Left lung (tissue), 10 donors: ENCODE results near the gene ZNG1A. TPM values are rescaled to one million over a fixed set of nuclear protein-coding genes. Genes with fewer than 3 reads are reported as not detected.
"Not testable (repeated sequence)": the region's sequence is repeated elsewhere in the genome, so short reads cannot be mapped to it uniquely, and the experiment has no call there.

ENCODE experiments used
- ATAC-seq: fragments of 200-7000 bp; cut with Tn5 transposase; one replicate; pipeline ENCODE4 v1.9.1; 2020; ENCODE audit warnings: moderate library complexity
- DNase-seq, 4 donors: peaks; one replicate each; pipeline ENCODE4 v3.0.0-alpha.2; 2013 to 2020
- H3K27ac ChIP-seq, 2 donors: fragments of 200-600 bp; sonication (generic) in 1 of 2; one replicate each; pipeline versions ENCODE4 v1.5.0 to v1.8.0; 2020 to 2021
- H3K27me3 ChIP-seq, 2 donors: fragments of 200-600 bp; sonication (generic) in 1 of 2; one replicate each; pipeline versions ENCODE4 v1.5.0 to v1.8.0; 2020 to 2021
- H3K36me3 ChIP-seq, 2 donors: fragments of 200-600 bp; sonication (generic) in 1 of 2; one replicate each; pipeline versions ENCODE4 v1.5.0 to v1.8.0; 2020 to 2021
- H3K4me1 ChIP-seq, 2 donors: fragments of 200-600 bp; one replicate each; pipeline ENCODE4 v1.8.0; 2021
- H3K4me3 ChIP-seq, 2 donors: fragments of 200-600 bp; sonication (generic) in 1 of 2; one replicate each; pipeline versions ENCODE4 v1.5.0 to v1.8.0; 2020 to 2021; ENCODE audit warnings: mild to moderate bottlenecking in 1 of 2
- H3K9me3 ChIP-seq, 2 donors: fragments of 200-600 bp; sonication (generic) in 1 of 2; one replicate each; pipeline versions ENCODE4 v1.5.0 to v1.8.0; 2020 to 2021
- CTCF ChIP-seq, 2 donors: fragments of 200-600 bp; sonication (generic) in 1 of 2; IDR thresholded peaks; one replicate each; pipeline versions ENCODE4 v1.5.0 to v1.8.0; 2021; ENCODE audit warnings: antibody characterized with exemption in 2 of 2
- intact Hi-C, 2 donors: fragments of 100-400 bp; cut with DNase I; formaldehyde crosslinking; loops; one replicate each; pipeline versions ENCODE4 v1.11.2 to v1.14.2; 2022
- polyA plus RNA-seq, 6 donors: library from polyadenylated mRNA; unstranded; fragments of 120-200 nt; gene quantifications; one replicate each; pipeline ENCODE4 v1.2.1, GENCODE V29; 2013; ENCODE audit not compliant: insufficient read length in 6 of 6
- total RNA-seq, 2 donors: library from RNA; stranded (reverse); fragmentation: NEBNext Ultra II Directional; extraction: Animal tissue kit (Norgen Biotek cat#: 25700); gene quantifications; one replicate each; pipeline ENCODE4 v1.2.1, GENCODE V29; 2021
- donor health status: DM: no; HTN: yes; CAD: no.
- donor health status: DM: no; HTN: no; CAD: no.

The ZNG1A gene
- total and polyA plus RNA-seq, 8 donors: 20.3 to 76.4 (median 66.0) TPM

- Histone ChIP-seq H3K4me1 (peaks cover 0 to 92% of the 10 kb centered on the region in 2 donors), H3K4me3 (no peak overlapping the region), H3K27ac (peak overlapping the region in 1 of 2 donors; percentile 79), H3K9me3 (no peaks in the 10 kb centered on the region), H3K36me3 (no peaks in the 10 kb centered on the region), H3K27me3 (no peaks in the 10 kb centered on the region)
- TF ChIP-seq CTCF (IDR thresholded peaks at IDR 0.05): no peak
- intact Hi-C loops: no loop called here
- no peak for ATAC-seq
- DNase-seq: no peak
These were observed 44.3 kb upstream of the ZNG1A start for GRCh38 chr9:223152-223551.

- no peak for TF ChIP-seq CTCF (IDR thresholded peaks at IDR 0.05)
- Histone ChIP-seq H3K36me3 (no peaks in the 10 kb centered on the region), H3K27me3 (no peaks in the 10 kb centered on the region), H3K4me1 (peaks cover 0 to 92% of the 10 kb centered on the region in 2 donors), H3K9me3 (no peaks in the 10 kb centered on the region), H3K27ac (peak overlapping the region; percentile 35 to 79), H3K4me3 (no peak overlapping the region)
- ATAC-seq (peak; percentile 53), DNase-seq (peak in 1 of 4 donors; percentile 41)
- intact Hi-C loops: no loop called here
These were observed 43.3 kb upstream of the ZNG1A start for GRCh38 chr9:221989-222776.

GRCh38 chr9:219670-220365 lies 41.0 kb upstream of the ZNG1A start:
- Histone ChIP-seq H3K4me1 (peaks cover 0 to 91% of the 10 kb centered on the region in 2 donors), H3K27me3 (peaks cover 0 to 14% of the 10 kb centered on the region in 2 donors), H3K9me3 (no peaks in the 10 kb centered on the region), H3K27ac (peak overlapping the region in 1 of 2 donors; percentile 79), H3K36me3 (no peaks in the 10 kb centered on the region), H3K4me3 (no peak overlapping the region)
- no peak for TF ChIP-seq CTCF (IDR thresholded peaks at IDR 0.05)
- ATAC-seq: no peak
- intact Hi-C loops: no loop called here
- DNase-seq: peak in 2 of 4 donors; percentile 58 to 81

GRCh38 chr9:219036-219435 lies 40.2 kb upstream of the ZNG1A start:
- intact Hi-C loops, DNase-seq, H3K36me3 ChIP-seq, H3K4me3 ChIP-seq, H3K9me3 ChIP-seq, ATAC-seq: not testable (repeated sequence)
- peaks cover 0 to 22% of the 10 kb centered on the region in 2 donors for H3K27me3 ChIP-seq
- peaks cover 0 to 85% of the 10 kb centered on the region in 2 donors for H3K4me1 ChIP-seq
- peak overlapping the region in 1 of 2 donors; percentile 79 for H3K27ac ChIP-seq

- Histone ChIP-seq H3K36me3 (no peaks in the 10 kb centered on the region), H3K27me3 (peaks cover 0 to 23% of the 10 kb centered on the region in 2 donors), H3K9me3 (no peaks in the 10 kb centered on the region), H3K4me1 (peaks cover 0 to 85% of the 10 kb centered on the region in 2 donors), H3K4me3 (no peak overlapping the region), H3K27ac (no peak overlapping the region)
- intact Hi-C loops: no loop called here
- DNase-seq (no peak), ATAC-seq (no peak)
- no peak for TF ChIP-seq CTCF (IDR thresholded peaks at IDR 0.05)
These were observed 39.1 kb upstream of the ZNG1A start for GRCh38 chr9:217950-218349.
